GM12874 (cell line): ENCODE results near the gene MAX.

ENCODE experiments used
- TF ChIP-seq, protein P1 (sequence below): IDR thresholded peaks from 2 replicates; pipeline ENCODE4 v1.5.1; 2011; ENCODE audit warnings: low read depth, mild to moderate bottlenecking, control low read depth, low read length, moderate library complexity; ENCODE audit not compliant: insufficient read depth

Gene MAX

DNA sequence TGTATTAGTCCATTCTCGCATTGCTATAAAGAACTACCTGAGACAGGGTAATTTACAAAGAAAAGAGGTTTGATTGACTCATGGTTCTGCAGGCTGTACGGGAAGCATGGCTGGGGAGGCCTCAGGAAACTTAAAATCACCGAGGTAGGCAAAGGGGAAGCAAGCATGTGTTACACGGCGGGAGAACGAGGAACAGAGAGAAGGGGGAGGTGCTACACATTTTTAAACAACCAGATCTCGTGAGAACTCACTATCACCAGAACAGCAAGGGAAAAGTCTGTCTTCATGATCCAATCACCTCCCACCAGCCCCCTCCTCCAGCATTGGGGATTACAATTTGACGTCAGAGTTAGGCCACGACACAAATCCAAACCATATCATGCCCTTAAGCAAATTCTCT lies 13.3 kb upstream of the MAX start:
- TF ChIP-seq, protein P1, sequence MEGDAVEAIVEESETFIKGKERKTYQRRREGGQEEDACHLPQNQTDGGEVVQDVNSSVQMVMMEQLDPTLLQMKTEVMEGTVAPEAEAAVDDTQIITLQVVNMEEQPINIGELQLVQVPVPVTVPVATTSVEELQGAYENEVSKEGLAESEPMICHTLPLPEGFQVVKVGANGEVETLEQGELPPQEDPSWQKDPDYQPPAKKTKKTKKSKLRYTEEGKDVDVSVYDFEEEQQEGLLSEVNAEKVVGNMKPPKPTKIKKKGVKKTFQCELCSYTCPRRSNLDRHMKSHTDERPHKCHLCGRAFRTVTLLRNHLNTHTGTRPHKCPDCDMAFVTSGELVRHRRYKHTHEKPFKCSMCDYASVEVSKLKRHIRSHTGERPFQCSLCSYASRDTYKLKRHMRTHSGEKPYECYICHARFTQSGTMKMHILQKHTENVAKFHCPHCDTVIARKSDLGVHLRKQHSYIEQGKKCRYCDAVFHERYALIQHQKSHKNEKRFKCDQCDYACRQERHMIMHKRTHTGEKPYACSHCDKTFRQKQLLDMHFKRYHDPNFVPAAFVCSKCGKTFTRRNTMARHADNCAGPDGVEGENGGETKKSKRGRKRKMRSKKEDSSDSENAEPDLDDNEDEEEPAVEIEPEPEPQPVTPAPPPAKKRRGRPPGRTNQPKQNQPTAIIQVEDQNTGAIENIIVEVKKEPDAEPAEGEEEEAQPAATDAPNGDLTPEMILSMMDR = no peak

DNA sequence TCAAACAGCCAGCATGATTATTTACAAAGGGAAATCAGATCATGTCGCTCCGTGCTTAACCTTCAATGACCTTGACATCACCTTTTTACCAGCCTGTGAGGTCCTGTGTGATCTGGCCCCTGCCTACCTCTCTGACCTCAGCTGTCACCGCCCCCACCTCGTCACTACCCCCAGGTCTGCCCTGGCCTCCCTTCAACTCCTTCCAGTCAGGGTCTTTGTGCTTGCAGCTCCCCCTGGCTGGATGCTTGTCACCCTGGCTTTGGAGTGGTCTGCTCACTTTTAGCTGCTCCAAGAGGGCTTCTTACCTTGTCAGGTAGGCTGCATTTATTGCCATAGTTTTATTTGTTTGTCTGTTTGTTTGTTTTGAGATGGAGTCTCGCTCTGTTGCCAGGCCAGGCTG lies 8.2 kb upstream of the MAX start:
- TF ChIP-seq, protein P1 = no peak

DNA sequence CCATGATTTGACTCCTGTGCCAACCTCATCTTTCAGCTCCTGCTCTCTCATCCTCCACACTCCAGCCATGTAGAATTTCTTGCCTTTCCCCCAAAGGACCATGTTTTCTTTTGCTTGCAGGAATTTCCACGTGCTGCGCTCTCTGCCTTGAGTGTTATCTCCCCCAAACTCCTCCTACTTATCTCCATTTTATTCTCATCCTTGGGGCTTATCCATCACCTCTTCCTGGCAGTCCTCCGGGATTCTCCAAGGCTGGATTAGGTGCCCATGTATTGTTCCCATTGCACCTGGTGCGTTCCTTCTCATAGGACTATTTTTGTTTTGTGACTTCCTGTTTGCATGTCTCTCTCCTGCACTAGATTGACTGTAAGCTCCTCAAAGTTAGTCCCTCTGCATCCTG lies 7.0 kb upstream of the MAX start:
- TF ChIP-seq, protein P1 = no peak

DNA sequence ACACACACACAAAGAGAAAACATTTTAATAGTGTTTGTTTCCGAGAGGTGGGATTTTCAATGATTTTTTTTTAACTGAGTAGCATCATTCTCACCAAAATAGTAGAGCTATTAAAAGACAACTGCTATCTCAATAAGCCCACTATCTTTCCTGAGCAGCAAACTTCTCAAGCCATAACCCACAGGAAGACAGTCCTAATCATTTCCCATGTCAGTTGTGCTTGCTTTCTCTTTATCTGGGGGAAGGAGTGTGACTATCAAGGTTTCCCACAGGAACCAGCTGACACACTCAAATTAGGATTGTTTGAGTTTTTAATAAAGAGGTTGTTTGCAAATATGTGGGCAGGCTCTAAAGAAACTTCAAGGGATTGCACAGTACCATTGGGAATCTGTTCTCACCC lies 4.9 kb upstream of the MAX start:
- TF ChIP-seq, protein P1 = no peak

DNA sequence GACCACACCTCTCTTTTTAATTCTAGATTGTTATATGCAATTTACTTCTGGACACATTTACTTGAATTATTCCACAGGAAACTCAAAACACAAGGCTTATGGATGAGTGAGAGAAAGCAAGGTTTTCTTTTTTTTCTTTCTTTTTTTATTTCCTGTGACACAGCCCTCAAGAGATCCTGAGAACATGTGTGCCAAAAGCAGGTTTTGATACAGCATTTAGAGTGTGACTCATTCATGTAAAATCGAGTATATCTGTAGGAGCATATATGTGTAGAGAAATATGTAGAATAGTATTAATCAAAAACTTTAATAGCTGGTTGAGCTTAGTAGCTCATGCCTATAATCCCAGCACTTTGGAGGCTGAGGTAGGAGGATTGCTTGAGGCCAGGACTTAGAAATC lies 4.4 kb upstream of the MAX start:
- TF ChIP-seq, protein P1 = no peak

DNA sequence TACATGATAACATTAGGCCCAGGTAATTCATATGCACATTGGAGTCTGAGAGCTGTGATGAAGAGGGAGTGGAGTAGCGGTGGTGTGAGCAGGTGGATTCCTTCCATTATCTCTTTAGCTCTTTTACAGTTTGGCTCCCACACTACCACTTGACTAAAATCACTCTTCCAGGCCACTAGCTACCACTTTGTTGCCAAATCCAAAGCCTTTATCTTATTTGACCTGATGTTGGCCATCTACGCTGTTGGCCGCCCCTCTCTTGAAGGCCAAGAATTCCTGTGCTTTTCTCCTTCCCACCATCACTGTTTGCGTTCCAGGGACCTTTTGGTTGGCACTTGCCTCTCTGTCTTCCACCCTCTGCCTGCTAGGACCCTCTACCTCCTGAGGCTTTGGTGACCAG lies 4.0 kb upstream of the MAX start:
- TF ChIP-seq, protein P1 = no peak

DNA sequence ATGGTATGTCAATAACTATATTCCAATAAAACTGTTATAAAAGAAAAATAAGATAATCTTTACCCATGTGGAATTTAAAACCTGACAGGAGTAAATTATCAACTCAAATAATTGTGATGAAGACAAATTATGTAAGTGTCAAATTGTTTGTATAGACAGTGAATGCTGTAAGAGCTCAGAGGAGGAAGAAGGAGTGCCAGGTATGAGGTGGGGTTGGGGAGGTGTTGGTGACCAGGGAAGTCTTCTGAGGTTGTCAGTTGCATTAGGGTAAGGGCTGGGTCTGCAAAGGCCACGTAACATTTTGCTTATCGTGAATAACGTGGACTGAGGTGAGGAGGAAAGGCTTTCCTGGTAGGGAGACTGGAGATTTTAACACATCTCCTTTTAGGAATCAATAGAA lies 2.5 kb upstream of the MAX start:
- TF ChIP-seq, protein P1 = no peak
